ENCODE measurements around the gene AGAP1. TPM values are rescaled to one million over a fixed set of nuclear protein-coding genes. Genes with fewer than 3 reads are reported as not detected.

Gene AGAP1
- total RNA-seq, 1 donor: 18.5 TPM

DNA sequence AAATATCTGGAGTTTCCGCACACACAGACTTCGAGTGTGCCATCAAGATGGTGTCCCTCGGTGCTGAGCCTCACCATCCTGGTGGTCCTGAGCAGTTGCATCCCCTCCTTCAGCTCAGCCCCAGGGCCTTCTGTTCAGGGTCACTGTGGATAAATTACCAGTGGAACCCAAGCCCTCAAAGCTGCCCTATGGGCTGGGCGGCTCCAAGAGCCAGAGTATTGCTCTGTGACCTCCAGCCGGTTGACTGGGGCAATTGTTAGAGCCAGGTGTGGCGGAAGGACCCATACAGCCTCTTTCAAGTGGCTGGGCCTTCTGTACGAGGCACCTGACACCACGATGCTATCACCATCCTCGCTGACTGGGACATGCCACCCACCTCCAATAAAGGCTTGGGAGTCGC is 458.9 kb downstream of the AGAP1 start:
- Histone ChIP-seq H3K36me3 (ENCODE audit: insufficient read depth, low read length) (no peaks in the 10 kb centered on the region), H3K4me2 (ENCODE audit: insufficient read depth, low read length) (no peak overlapping the region), H3K27me3 (ENCODE audit: insufficient read depth, low read length) (no peaks in the 10 kb centered on the region), H4K20me1 (ENCODE audit: insufficient read depth, low read length) (no peaks in the 10 kb centered on the region), H3K4me1 (ENCODE audit: insufficient read depth, low read length) (no peaks in the 10 kb centered on the region), H2AFZ (ENCODE audit: low read length) (no peak overlapping the region), H3K4me3 (ENCODE audit: insufficient read depth, low read length) (no peak overlapping the region), H3K79me2 (ENCODE audit: insufficient read depth, low read length) (no peaks in the 10 kb centered on the region), H3K9me3 (ENCODE audit: low read depth, low read length) (no peaks in the 10 kb centered on the region), H3K27ac (ENCODE audit: low read depth, low read length) (no peak overlapping the region)
- TF ChIP-seq, protein P1, sequence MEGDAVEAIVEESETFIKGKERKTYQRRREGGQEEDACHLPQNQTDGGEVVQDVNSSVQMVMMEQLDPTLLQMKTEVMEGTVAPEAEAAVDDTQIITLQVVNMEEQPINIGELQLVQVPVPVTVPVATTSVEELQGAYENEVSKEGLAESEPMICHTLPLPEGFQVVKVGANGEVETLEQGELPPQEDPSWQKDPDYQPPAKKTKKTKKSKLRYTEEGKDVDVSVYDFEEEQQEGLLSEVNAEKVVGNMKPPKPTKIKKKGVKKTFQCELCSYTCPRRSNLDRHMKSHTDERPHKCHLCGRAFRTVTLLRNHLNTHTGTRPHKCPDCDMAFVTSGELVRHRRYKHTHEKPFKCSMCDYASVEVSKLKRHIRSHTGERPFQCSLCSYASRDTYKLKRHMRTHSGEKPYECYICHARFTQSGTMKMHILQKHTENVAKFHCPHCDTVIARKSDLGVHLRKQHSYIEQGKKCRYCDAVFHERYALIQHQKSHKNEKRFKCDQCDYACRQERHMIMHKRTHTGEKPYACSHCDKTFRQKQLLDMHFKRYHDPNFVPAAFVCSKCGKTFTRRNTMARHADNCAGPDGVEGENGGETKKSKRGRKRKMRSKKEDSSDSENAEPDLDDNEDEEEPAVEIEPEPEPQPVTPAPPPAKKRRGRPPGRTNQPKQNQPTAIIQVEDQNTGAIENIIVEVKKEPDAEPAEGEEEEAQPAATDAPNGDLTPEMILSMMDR (IDR thresholded peaks at IDR 0.05; ENCODE audit: extremely low read depth, low read depth, low read length): no peak
- DNase-seq (ENCODE audit: insufficient read length, low spot score, missing footprints): peak; percentile 37

DNA sequence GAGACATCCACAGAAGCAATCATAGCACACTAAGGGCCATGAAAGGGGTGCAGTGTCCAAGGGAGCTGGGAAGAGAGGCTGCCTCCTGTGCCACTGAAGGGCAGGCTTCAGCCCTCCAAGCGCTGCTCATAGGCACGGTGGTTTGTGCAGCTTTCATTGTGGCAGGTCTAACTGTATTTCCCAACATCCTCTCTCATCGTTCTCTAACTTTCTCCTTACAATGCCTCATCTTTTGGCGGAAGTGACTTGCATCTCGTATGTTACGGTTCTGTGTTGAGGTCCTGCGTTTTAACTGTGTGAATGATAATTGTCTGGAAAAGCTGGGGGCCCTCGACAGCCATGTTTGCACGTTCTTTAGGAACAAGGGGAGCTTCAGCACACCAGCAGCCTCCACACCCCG is 460.4 kb downstream of the AGAP1 start:
- Histone ChIP-seq H3K4me1 (ENCODE audit: insufficient read depth, low read length) (no peaks in the 10 kb centered on the region), H3K27ac (ENCODE audit: low read depth, low read length) (no peak overlapping the region), H4K20me1 (ENCODE audit: insufficient read depth, low read length) (no peaks in the 10 kb centered on the region), H3K4me3 (ENCODE audit: insufficient read depth, low read length) (no peak overlapping the region), H2AFZ (ENCODE audit: low read length) (no peak overlapping the region), H3K9me3 (ENCODE audit: low read depth, low read length) (no peaks in the 10 kb centered on the region), H3K79me2 (ENCODE audit: insufficient read depth, low read length) (no peaks in the 10 kb centered on the region), H3K36me3 (ENCODE audit: insufficient read depth, low read length) (no peaks in the 10 kb centered on the region), H3K4me2 (ENCODE audit: insufficient read depth, low read length) (no peak overlapping the region), H3K27me3 (ENCODE audit: insufficient read depth, low read length) (no peaks in the 10 kb centered on the region)
- TF ChIP-seq, protein P1 (IDR thresholded peaks at IDR 0.05; ENCODE audit: extremely low read depth, low read depth, low read length): no peak
- peak; percentile 42 for DNase-seq (ENCODE audit: insufficient read length, low spot score, missing footprints)

DNA sequence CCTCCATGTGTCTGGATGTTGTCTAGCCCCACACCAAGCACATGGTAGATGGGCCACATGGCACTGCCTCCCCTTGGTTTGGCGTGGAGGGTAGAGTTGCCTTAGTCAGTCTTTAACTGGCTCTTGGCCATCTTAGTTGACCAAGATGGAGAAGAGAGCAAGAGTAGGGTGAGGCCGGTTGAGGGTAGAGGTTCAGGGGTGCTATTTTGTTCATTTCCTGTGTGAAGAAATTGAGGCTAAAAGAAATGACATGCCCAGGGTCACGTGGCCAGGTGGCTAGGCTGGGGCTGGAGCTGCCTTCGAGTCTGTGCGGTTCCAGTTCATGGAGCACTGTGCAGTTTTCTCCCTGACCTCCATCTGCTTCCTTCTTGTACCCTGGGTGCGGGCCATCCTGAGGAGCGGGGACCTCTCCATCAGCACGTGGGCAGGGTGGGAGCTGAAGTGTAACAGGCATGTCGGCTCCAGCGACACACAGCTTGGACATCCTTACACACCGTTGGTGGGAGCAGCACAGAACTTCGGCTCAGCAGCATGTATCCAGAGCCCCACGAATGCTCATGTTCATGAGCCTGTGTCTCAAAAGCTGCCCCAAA is 461.1 kb downstream of the AGAP1 start:
- Histone ChIP-seq H3K27ac (ENCODE audit: low read depth, low read length) (no peak overlapping the region), H3K4me3 (ENCODE audit: insufficient read depth, low read length) (no peak overlapping the region), H3K4me2 (ENCODE audit: insufficient read depth, low read length) (no peak overlapping the region), H2AFZ (ENCODE audit: low read length) (no peak overlapping the region), H3K4me1 (ENCODE audit: insufficient read depth, low read length) (no peaks in the 10 kb centered on the region), H3K27me3 (ENCODE audit: insufficient read depth, low read length) (no peaks in the 10 kb centered on the region), H4K20me1 (ENCODE audit: insufficient read depth, low read length) (no peaks in the 10 kb centered on the region), H3K79me2 (ENCODE audit: insufficient read depth, low read length) (no peaks in the 10 kb centered on the region), H3K9me3 (ENCODE audit: low read depth, low read length) (no peaks in the 10 kb centered on the region), H3K36me3 (ENCODE audit: insufficient read depth, low read length) (no peaks in the 10 kb centered on the region)
- peak; percentile 9 for DNase-seq (ENCODE audit: insufficient read length, low spot score, missing footprints)
- TF ChIP-seq, protein P1 (IDR thresholded peaks at IDR 0.05; ENCODE audit: extremely low read depth, low read depth, low read length): no peak

DNA sequence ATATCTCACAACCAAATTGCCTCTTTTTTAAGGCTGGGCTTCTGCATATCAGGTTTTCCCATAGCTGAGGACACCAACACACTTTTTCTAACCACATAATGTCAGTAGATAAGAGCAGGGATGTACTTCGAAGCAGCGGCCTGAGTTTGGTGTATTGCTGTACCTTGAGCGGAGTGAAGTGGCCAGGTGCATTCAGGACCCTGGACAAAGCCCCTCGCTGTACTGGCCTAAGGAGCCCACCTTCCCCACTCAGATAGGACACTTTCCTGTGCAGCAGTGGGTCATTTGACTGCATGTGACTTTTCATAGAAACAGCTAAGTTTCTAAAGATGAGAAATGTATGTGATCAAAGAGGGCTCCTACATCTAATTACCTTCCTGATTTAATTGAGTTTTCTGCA is 461.8 kb downstream of the AGAP1 start:
- Histone ChIP-seq H2AFZ (ENCODE audit: low read length) (no peak overlapping the region), H3K36me3 (ENCODE audit: insufficient read depth, low read length) (no peaks in the 10 kb centered on the region), H3K9me3 (ENCODE audit: low read depth, low read length) (no peaks in the 10 kb centered on the region), H3K4me3 (ENCODE audit: insufficient read depth, low read length) (no peak overlapping the region), H3K27ac (ENCODE audit: low read depth, low read length) (no peak overlapping the region), H3K27me3 (ENCODE audit: insufficient read depth, low read length) (no peaks in the 10 kb centered on the region), H3K79me2 (ENCODE audit: insufficient read depth, low read length) (no peaks in the 10 kb centered on the region), H4K20me1 (ENCODE audit: insufficient read depth, low read length) (no peaks in the 10 kb centered on the region), H3K4me1 (ENCODE audit: insufficient read depth, low read length) (no peaks in the 10 kb centered on the region), H3K4me2 (ENCODE audit: insufficient read depth, low read length) (no peak overlapping the region)
- no peak for DNase-seq (ENCODE audit: insufficient read length, low spot score, missing footprints)
- TF ChIP-seq, protein P1 (IDR thresholded peaks at IDR 0.05; ENCODE audit: extremely low read depth, low read depth, low read length): no peak
